Panc1 (cell line): Measurements from ENCODE around the gene RBBP8.

ENCODE experiments used
- CTCF ChIP-seq: fragments of 450-650 bp; IDR thresholded peaks from 2 replicates; pipeline ENCODE4 v1.5.1; 2017; ENCODE audit warnings: mild to moderate bottlenecking
- POLR2AphosphoS5 ChIP-seq: IDR thresholded peaks from 2 replicates; pipeline ENCODE4 v1.6.1; 2012; ENCODE audit warnings: mild to moderate bottlenecking, low read depth, low read length, moderate library complexity
- REST ChIP-seq, 2 experiments: IDR thresholded peaks; 2 replicates each; pipeline ENCODE4 v1.6.1; 2011 to 2012; ENCODE audit warnings: low read depth in 2 of 2, control low read depth in 1 of 2, low read length in 1 of 2, mild to moderate bottlenecking in 1 of 2, moderate library complexity in 1 of 2; ENCODE audit not compliant: insufficient read depth in 1 of 2
- SIN3A ChIP-seq: IDR thresholded peaks from 2 replicates; pipeline ENCODE4 v1.6.1; 2012; ENCODE audit warnings: low read depth, mild to moderate bottlenecking, low read length, moderate library complexity, borderline replicate concordance; ENCODE audit not compliant: insufficient read depth
- TCF7L2 ChIP-seq: IDR thresholded peaks from 2 replicates; pipeline ENCODE4 v1.6.1; 2011; ENCODE audit warnings: mild to moderate bottlenecking, low read depth, low read length, inconsistent platforms

- TF ChIP-seq CTCF (no peak), TCF7L2 (no peak), REST (IDR thresholded peaks at IDR 0.05; ENCODE audit: insufficient read depth in 1 of 2, low read depth in 2 of 2, low read length in 1 of 2) (no peak), POLR2AphosphoS5 (no peak), SIN3A (no peak)
Observed at GRCh38 chr18:23058746-23059415, 125.8 kb downstream of the RBBP8 start.
